MM.1S (cell line): ENCODE measurements around the gene GJB5.

Source experiments
- DNase-seq: peaks from one replicate; pipeline ENCODE4 v3.0.0-alpha.2; 2015
- H2AFZ ChIP-seq: fragments of 300-600 bp; sonication (generic); 2 replicates; pipeline ENCODE4 v1.6.0; 2016; ENCODE audit warnings: antibody characterized with exemption, low read length
- H3F3A ChIP-seq: fragments of 300-600 bp; sonication (generic); 2 replicates; pipeline ENCODE4 v1.6.1; 2016; ENCODE audit warnings: mild to moderate bottlenecking, antibody characterized with exemption, low read length, moderate library complexity, mixed read lengths; ENCODE audit not compliant: insufficient read depth
- H3K27ac ChIP-seq: fragments of 300-600 bp; sonication (generic); 2 replicates; pipeline ENCODE4 v1.5.1; 2016; ENCODE audit warnings: mild to moderate bottlenecking, low read length
- H3K27me3 ChIP-seq: fragments of 300-600 bp; sonication (generic); replicated peaks from 2 replicates; pipeline ENCODE4 v1.6.0; 2016; ENCODE audit warnings: low read length; ENCODE audit not compliant: insufficient read depth
- H3K36me3 ChIP-seq: fragments of 300-600 bp; sonication (generic); replicated peaks from 2 replicates; pipeline ENCODE4 v1.6.1; 2016; ENCODE audit warnings: mild to moderate bottlenecking, low read length, mixed read lengths; ENCODE audit not compliant: insufficient read depth
- H3K4me1 ChIP-seq: fragments of 300-600 bp; sonication (generic); 2 replicates; pipeline ENCODE4 v1.6.1; 2016; ENCODE audit warnings: low read length, mixed read lengths
- H3K4me2 ChIP-seq: fragments of 300-600 bp; sonication (generic); 2 replicates; pipeline ENCODE4 v1.6.0; 2016; ENCODE audit warnings: low read depth, low read length
- H3K4me3 ChIP-seq: fragments of 300-600 bp; sonication (generic); 2 replicates; pipeline ENCODE4 v1.5.1; 2016; ENCODE audit warnings: low read length, mixed read lengths
- H3K79me2 ChIP-seq: fragments of 300-600 bp; sonication (generic); 2 replicates; pipeline ENCODE4 v1.6.1; 2016; ENCODE audit warnings: mixed run types, low read length, mixed read lengths
- H3K9ac ChIP-seq: fragments of 300-600 bp; sonication (generic); 2 replicates; pipeline ENCODE4 v1.6.1; 2016; ENCODE audit warnings: low read length, mixed read lengths
- H3K9me2 ChIP-seq: fragments of 300-600 bp; sonication (generic); replicated peaks from 2 replicates; pipeline ENCODE4 v1.6.1; 2016; ENCODE audit warnings: mild to moderate bottlenecking, low read length, mixed read lengths; ENCODE audit not compliant: insufficient read depth
- H3K9me3 ChIP-seq: fragments of 300-600 bp; sonication (generic); replicated peaks from 2 replicates; pipeline ENCODE4 v1.6.1; 2016; ENCODE audit warnings: mild to moderate bottlenecking, low read length, mixed read lengths; ENCODE audit not compliant: insufficient read depth
- H4K20me1 ChIP-seq: fragments of 300-600 bp; sonication (generic); 2 replicates; pipeline ENCODE4 v1.6.1; 2016; ENCODE audit warnings: mild to moderate bottlenecking, low read length, moderate library complexity, mixed read lengths; ENCODE audit not compliant: insufficient read depth
- CTCF ChIP-seq: fragments of 300-600 bp; sonication (generic); IDR thresholded peaks from 2 replicates; pipeline ENCODE4 v1.5.1; 2016; ENCODE audit warnings: antibody characterized with exemption, low read length, mixed read lengths
- EZH2 ChIP-seq: fragments of 300-600 bp; sonication (generic); optimal IDR thresholded peaks from 2 replicates; pipeline ENCODE3; 2017; ENCODE audit warnings: low read depth, mild to moderate bottlenecking, antibody characterized with exemption, low read length, mixed read lengths
- EZH2phosphoT487 ChIP-seq: fragments of 300-600 bp; sonication (generic); IDR thresholded peaks from 2 replicates; pipeline ENCODE4 v1.6.1; 2018; ENCODE audit warnings: antibody characterized with exemption, low read length

Gene GJB5

GRCh38 chr1:34781071-34781843 is 26.4 kb downstream of the GJB5 start, which contains the start of gene GJB3:
GJB3 (plus strand) TSS chr1:34781214; CDS start chr1:34784763, 3,549 bp downstream.
- no peak for TF ChIP-seq EZH2phosphoT487
- TF ChIP-seq CTCF = no peak
- TF ChIP-seq EZH2 = no peak
- Histone ChIP-seq H3K79me2 (no peaks in the 10 kb centered on the region), H3K9ac (no peak within 1 kb of the TSS), H4K20me1 (no peaks in the 10 kb centered on the region), H3K27me3 (peaks cover 71% of the 10 kb centered on the region), H3K4me1 (no peaks in the 10 kb centered on the region), H3K27ac (no peak within 1 kb of the TSS), H3K9me2 (no peaks in the 10 kb centered on the region), H3K36me3 (no peaks in the 10 kb centered on the region), H3K9me3 (no peaks in the 10 kb centered on the region), H3K4me2 (no peak within 1 kb of the TSS), H2AFZ (no peak within 1 kb of the TSS), H3K4me3 (no peak within 1 kb of the TSS), H3F3A (no peaks in the 10 kb centered on the region)
- no peak for DNase-seq

GRCh38 chr1:34781844-34782391 is 27.1 kb downstream of the GJB5 start:
- Histone ChIP-seq H3K9me3 (no peaks in the 10 kb centered on the region), H3K36me3 (no peaks in the 10 kb centered on the region), H3F3A (no peaks in the 10 kb centered on the region), H2AFZ (no peak overlapping the region), H3K4me1 (no peaks in the 10 kb centered on the region), H3K27ac (no peak overlapping the region), H3K9ac (no peak overlapping the region), H3K9me2 (no peaks in the 10 kb centered on the region), H3K4me3 (no peak overlapping the region), H3K4me2 (no peak overlapping the region), H4K20me1 (no peaks in the 10 kb centered on the region), H3K27me3 (peaks cover 66% of the 10 kb centered on the region), H3K79me2 (no peaks in the 10 kb centered on the region)
- TF ChIP-seq CTCF = no peak
- TF ChIP-seq EZH2phosphoT487 = no peak
- TF ChIP-seq EZH2 = no peak
- no peak for DNase-seq

GRCh38 chr1:34784751-34785221 is 29.9 kb downstream of the GJB5 start:
- Histone ChIP-seq H3K4me1 (peaks cover under 1% of the 10 kb centered on the region), H3K9ac (no peak overlapping the region), H3F3A (no peaks in the 10 kb centered on the region), H4K20me1 (no peaks in the 10 kb centered on the region), H3K4me3 (no peak overlapping the region), H3K36me3 (no peaks in the 10 kb centered on the region), H3K9me3 (no peaks in the 10 kb centered on the region), H3K27me3 (peaks cover 77% of the 10 kb centered on the region), H3K27ac (no peak overlapping the region), H3K4me2 (no peak overlapping the region), H3K79me2 (no peaks in the 10 kb centered on the region), H3K9me2 (no peaks in the 10 kb centered on the region), H2AFZ (no peak overlapping the region)
- TF ChIP-seq EZH2 (no peak), CTCF (no peak), EZH2phosphoT487 (no peak)
- no peak for DNase-seq
